H1 (cell line): ENCODE data around the gene SLC25A27. TPM values are rescaled to one million over a fixed set of nuclear protein-coding genes. Genes with fewer than 3 reads are reported as not detected.

Experiments
- CTBP2 ChIP-seq: IDR thresholded peaks from 2 replicates; pipeline ENCODE4 v1.7.0; 2011; ENCODE audit warnings: borderline replicate concordance, mild to moderate bottlenecking, moderate library complexity, mixed read lengths, low read length; ENCODE audit not compliant: insufficient read depth, insufficient read length
- EP300 ChIP-seq, 2 experiments: IDR thresholded peaks; 1 replicate in 1 of 2; 2 replicates in 1 of 2; pipeline ENCODE4 v1.6.1; 2011 to 2012; ENCODE audit warnings: low read depth in 2 of 2, low read length in 2 of 2, mild to moderate bottlenecking in 2 of 2, borderline replicate concordance in 1 of 2, inconsistent platforms in 1 of 2, moderate library complexity in 1 of 2
- polyA plus RNA-seq, 7 experiments: library from polyadenylated mRNA; depleted of rRNA in 3 of 7; stranded (reverse) in 5 of 7; unstranded in 2 of 7; fragments of >200 nt in 5 of 7; fragments of 200-250 nt in 2 of 7; gene quantifications; 1 replicate in 5 of 7; 2 replicates in 1 of 7; 4 replicates in 1 of 7; pipeline versions ENCODE4 v1.2.1 to v1.2.3, GENCODE V29; 2011 to 2013; ENCODE audit warnings: missing spikeins in 2 of 7, mixed read lengths in 2 of 7
- total RNA-seq: library from RNA; stranded (reverse); fragmentation: NEBNext Ultra II Directional; extraction: Animal tissue kit (Norgen Biotek cat#: 25700); gene quantifications from 2 replicates; pipeline ENCODE4 v1.2.1, GENCODE V29; 2021

SLC25A27 gene
- total and polyA plus RNA-seq, 2 of the 8 experiments (the other 6 are each of a cell fraction or from before 2014, with no cell fraction given), result 7.3 to 8.4 TPM

- TF ChIP-seq EP300 (IDR thresholded peaks at IDR 0.05; ENCODE audit: borderline replicate concordance in 1 of 2, low read depth in 2 of 2, low read length in 2 of 2) (no peak), CTBP2 (no peak)
These were observed 23.8 kb upstream of the SLC25A27 start (continued) for GRCh38 chr6:46628976-46629375.
